ENCODE measurements around the gene HID1.

The HID1 gene

GRCh38 chr17:74949455-74950115 lies 23.0 kb downstream of the HID1 start:
- DNase-seq = no peak

- no peak for DNase-seq
These were observed 25.4 kb downstream of the HID1 start for GRCh38 chr17:74947041-74947754.

- DNase-seq = no peak
These were observed 25.9 kb downstream of the HID1 start for GRCh38 chr17:74946641-74947040.

- DNase-seq = no peak
These were observed 27.0 kb downstream of the HID1 start for GRCh38 chr17:74945543-74945942.

GRCh38 chr17:74943808-74944522 lies 28.6 kb downstream of the HID1 start:
- no peak for DNase-seq

GRCh38 chr17:74941128-74941725 lies 31.3 kb downstream of the HID1 start:
- no peak for DNase-seq

GRCh38 chr17:74939534-74939933 lies 33.0 kb downstream of the HID1 start:
- no peak for DNase-seq

GRCh38 chr17:74938194-74938950 lies 34.2 kb downstream of the HID1 start:
- DNase-seq = no peak

GRCh38 chr17:74937064-74938051 lies 35.2 kb downstream of the HID1 start:
- no peak for DNase-seq

- DNase-seq = no peak
These were observed 36.1 kb downstream of the HID1 start for GRCh38 chr17:74936470-74936799.

- no peak for DNase-seq
These were observed 36.7 kb downstream of the HID1 start, which contains the start of gene OTOP3 for GRCh38 chr17:74935585-74936469. OTOP3 (plus strand) TSS chr17:74935898; CDS start chr17:74935922, 24 bp downstream.

- no peak for DNase-seq
These were observed 37.5 kb downstream of the HID1 start for GRCh38 chr17:74935048-74935447.

GRCh38 chr17:74930535-74931036 lies 42.0 kb downstream of the HID1 start:
- DNase-seq = no peak

GRCh38 chr17:74928786-74929185 lies 43.8 kb downstream of the HID1 start:
- no peak for DNase-seq

- no peak for DNase-seq
These were observed 47.3 kb downstream of the HID1 start for GRCh38 chr17:74925242-74925641.

- no peak for DNase-seq
These were observed 48.2 kb downstream of the HID1 start, which contains the start of gene OTOP2 for GRCh38 chr17:74924250-74924948. OTOP2 (plus strand) TSS chr17:74924273; CDS start chr17:74924633, 360 bp downstream.

GRCh38 chr17:74923538-74924249 lies 48.9 kb downstream of the HID1 start:
- DNase-seq = peak; percentile 75

GRCh38 chr17:74922694-74923537 lies 49.6 kb downstream of the HID1 start, which contains the start of gene USH1G:
USH1G (minus strand) TSS chr17:74923255; CDS start chr17:74923073, 182 bp downstream.
- DNase-seq = peak; percentile 15

Measured in T-helper 9 cell (primary cell).